Stimulated activated CD4-positive, alpha-beta T cell treated with anti-CD3 and anti-CD28 coated beads, TNF-alpha, amount 100 ng/mL, for 24 hours (primary cell): ENCODE data around the gene RASGRF2.

Source experiments
- DNase-seq, 3 experiments: peaks; one replicate each; pipeline ENCODE4 v3.0.0-alpha.2; 2020; ENCODE audit warnings: low read depth in 3 of 3

The RASGRF2 gene

DNA sequence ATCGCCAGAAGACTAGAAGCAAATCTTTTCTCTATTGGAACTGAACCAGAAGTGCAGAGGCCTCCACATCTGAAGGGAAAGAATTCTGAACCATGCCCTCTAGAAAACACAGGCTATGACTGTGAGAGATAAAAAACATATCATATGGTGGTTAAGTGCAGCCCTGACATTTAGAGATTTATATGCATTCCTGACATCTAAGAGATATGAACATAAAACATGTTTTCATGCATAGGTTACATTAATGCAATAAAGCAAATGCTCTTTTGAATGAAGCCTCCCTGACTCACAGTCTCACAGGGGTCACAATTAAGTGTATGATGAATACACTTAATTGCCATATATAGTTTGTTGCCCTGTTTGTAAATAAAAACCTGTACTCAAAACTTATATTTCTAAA, 244.0 kb downstream of the RASGRF2 start:
- no peak for DNase-seq

- DNase-seq, result no peak
These were observed 244.9 kb downstream of the RASGRF2 start for GRCh38 chr5:81205058-81205457.

- no peak for DNase-seq
These were observed 246.8 kb downstream of the RASGRF2 start for GRCh38 chr5:81207009-81207408.

GRCh38 chr5:81208904-81209303, 248.7 kb downstream of the RASGRF2 start:
- DNase-seq, result no peak

GRCh38 chr5:81209386-81209785, 249.2 kb downstream of the RASGRF2 start:
- no peak for DNase-seq

- DNase-seq, result peak in 1 of 3 experiments; percentile 35
These were observed 249.8 kb downstream of the RASGRF2 start for GRCh38 chr5:81209869-81210493.

DNA sequence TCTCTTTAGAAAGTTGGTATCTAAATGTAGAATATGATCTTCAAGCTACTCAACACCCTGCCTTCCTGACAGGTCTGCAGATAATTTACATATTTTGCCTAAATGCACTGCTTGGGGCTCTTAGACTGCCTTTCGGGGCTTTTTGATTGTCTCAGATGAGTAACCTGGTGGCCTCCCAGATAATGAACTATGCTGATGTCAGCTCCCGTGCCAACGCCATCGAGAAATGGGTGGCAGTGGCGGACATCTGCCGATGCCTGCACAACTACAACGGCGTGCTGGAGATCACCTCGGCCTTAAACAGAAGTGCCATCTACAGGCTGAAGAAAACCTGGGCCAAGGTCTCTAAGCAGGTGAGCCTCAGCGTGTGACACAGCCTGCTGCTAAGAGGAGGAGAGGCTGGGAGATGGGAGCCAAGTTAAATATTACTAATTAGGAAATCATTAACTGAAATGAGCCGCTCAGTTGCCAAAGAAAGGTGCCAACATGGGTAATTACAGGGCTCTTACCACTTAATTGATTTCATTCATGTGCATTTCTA, 252.1 kb downstream of the RASGRF2 start:
- DNase-seq, result no peak

- no peak for DNase-seq
These were observed 252.9 kb downstream of the RASGRF2 start for GRCh38 chr5:81213070-81213469.

DNA sequence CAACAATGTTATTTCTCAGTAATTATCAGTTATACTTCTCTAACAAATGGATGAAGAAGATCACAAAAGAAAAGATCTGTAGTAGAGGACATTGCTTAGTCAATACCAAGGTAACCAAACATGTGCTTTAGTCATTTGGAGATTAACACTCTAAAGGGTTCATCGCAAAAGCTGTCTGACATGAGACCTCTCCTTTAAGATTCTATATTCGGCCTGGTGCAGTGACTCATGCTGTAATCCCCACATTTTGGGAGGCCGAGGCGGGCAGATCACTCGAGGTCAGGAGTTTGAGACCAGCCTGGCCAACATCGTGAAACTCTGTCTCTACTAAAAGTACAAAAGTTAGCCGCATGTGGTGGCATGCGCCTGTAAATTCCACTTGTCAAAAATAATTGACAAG, 254.7 kb downstream of the RASGRF2 start:
- DNase-seq, result no peak

DNA sequence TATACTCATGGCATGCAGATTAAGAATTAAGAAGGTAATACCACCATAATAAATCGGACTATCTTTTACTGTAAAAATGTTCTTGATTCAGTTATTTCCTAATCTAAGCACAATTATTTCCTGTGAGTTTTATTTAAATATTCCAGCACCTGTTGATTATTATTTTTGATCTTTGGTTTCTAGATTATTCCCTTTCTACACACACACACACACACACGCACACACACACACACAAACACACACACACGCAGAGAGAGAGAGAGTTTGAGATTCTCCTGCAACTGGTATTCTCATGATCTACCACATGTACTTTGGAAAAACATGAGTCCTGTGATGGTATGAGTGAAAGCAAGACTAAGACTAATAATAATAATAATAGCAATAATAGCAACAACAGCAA, 256.0 kb downstream of the RASGRF2 start:
- DNase-seq, result no peak

DNA sequence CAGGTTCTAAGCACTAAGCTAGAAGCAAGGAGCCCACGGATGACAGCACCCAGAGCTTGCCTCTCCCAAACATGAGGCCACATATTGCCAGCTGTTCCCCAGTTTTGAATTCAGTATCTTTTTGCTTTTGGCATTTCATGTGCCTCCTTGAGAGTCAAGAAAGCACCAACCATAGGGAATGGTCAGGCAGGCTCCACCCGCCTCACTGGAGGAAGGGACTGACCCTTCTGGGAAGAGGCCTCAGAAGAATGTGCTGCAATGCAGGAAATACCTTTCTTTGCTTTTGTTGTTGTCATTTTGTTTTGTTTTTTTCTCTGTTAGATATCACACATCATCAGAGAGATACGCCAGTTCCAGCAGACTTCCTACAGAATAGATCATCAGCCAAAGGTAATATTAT, 259.2 kb downstream of the RASGRF2 start:
- no peak for DNase-seq

GRCh38 chr5:81222285-81222684, 262.1 kb downstream of the RASGRF2 start:
- DNase-seq, result no peak

GRCh38 chr5:81225463-81225862, 265.3 kb downstream of the RASGRF2 start:
- no peak for DNase-seq

- no peak for DNase-seq
These were observed 266.1 kb downstream of the RASGRF2 start for GRCh38 chr5:81226286-81226685.

GRCh38 chr5:81226949-81227348, 266.8 kb downstream of the RASGRF2 start:
- DNase-seq, result no peak

- no peak for DNase-seq
These were observed 267.9 kb downstream of the RASGRF2 start for GRCh38 chr5:81228084-81228483.

DNA sequence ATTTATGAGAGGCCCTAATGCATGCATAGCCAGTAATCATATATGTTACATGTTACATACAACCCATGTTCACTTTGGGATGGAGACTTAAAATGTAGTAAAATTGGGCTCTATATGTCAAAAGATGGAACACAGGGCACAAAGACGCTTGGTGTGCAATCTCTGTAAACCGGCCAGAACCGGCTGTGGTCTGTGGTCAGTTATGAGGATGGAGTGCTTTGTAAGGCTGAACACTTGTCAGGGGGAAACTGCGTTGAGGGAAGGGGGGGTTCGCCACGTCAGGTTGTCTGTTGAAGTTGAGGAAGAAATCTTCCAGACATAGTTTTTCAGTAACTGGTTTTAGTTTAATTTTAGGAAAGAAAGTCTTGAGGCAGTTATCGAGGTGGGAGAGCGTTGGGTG, 270.3 kb downstream of the RASGRF2 start:
- DNase-seq, result no peak

DNA sequence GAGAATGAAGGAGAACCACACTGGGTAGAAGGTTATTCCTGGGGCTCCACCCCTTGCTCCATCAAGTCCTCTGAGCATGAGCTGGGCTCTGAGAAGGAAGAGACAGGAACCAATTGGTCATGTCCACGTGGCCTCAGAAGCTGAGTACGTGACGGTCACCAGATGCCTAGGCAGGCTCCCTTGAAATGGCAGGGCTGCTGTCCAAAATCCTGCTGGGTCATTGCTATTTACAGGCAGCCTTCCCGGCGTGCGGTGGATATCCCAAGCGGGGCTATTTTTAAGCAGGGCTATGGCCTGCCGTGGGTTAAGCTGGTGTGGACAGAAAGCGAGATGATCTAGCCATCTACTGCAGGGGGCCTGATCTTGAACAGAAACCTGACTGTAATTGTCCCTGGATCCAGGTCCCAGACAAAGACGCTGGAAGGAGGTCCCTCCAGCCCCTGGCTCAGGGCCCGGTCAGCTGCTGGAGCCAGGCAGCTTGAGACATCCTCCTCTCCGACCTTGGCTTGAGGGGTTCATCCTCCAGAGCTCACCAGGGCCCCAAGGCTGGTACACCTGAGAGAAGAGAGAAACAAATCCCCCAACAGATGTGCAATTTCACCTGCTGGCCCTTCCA, 272.4 kb downstream of the RASGRF2 start:
- no peak for DNase-seq

DNA sequence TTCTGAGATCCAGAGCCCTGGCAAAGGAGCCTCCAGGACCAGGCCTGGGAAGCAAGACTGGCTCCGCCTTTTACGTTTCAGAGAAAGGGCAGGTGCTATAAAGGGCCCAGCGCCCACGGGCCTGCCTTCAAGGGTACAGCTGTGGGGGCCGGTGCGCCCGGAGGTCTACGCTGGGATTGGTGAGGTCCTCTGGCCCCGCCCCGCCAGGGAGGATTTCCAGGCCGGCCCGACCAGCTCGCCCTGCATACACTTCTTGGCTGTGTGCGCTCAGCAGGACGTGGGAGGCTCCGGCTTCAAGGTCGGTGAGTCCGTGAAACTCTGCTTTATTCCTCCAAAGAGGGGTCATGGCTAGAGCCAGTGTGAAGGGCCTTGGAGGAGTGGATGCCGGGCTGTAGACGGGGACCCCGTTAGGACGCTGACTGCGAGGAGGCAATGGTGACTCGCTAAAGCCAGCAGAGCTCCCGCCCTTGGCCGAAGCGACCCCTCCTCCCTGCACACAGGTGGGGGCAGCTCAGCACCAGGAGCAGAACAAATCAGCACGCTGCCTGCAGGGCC, 273.0 kb downstream of the RASGRF2 start, which contains the start of gene CKMT2:
Gene CKMT2, plus strand, starts transcription at position 243 of the 555 bp plus-strand sequence. CDS start 17,811 bp downstream, outside the sequence.
- DNase-seq, result no peak

DNA sequence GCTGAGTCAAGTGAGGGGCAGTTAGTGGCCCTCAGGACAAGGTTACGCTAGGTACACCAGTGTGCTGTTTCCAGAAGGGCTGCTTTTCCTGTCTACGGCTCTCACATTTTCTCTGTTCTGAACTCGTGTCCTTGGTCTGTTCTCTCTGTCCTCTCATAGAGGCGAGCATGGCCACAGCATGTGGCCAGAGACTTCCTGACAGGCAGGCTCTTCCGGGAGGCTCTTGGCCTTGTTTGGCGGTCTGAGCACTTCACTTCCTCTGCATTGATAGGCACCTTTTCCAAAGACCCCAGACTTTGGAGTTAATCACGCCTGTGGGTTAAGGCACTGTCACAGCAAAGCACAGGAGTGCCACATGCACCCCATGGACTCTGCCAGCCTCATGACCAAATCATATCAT, 274.1 kb downstream of the RASGRF2 start:
- DNase-seq, result no peak

GRCh38 chr5:81234801-81235200, 274.6 kb downstream of the RASGRF2 start:
- DNase-seq, result no peak

DNA sequence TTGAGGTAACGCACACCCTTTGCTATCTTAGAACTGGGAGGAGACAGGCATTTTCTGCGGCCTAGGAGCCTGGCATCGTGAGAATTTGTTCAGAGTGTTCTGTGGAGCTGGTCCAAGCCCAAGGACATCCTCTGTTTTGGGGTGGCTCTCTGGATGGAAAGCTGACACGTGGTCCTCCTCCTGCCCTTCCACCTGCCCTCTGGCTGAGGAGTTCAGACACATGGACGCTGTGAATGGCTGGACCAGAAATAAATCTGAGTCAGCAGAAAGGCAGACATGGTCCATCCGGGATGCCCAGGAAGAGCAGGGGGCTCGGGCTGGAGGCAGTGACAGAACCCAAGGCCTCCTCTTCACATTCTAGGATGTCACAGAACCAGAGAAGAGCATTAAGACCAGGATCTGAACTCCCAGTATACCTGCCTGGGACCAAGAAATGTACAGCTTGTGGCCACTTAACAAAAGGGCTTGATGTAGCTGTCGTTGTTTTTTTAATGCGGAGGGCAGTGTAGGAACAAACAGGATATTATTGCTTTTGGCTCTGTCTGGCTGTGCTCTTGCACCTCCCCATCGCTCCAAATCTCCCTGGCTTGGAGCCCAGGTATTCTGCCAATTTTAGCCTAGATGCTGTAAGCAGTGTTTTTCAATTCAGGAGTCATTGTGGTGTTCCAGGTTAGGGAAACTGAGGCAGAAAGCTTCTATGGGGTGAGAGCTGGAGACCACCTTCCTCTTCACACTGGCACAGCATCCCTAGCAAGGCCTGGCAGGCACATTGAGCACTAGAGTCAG, 275.3 kb downstream of the RASGRF2 start:
- DNase-seq, result no peak
